Nephron (organoid): ENCODE results near the gene ATP2C1.

ENCODE experiments used
- H3K27ac Mint-ChIP-seq, 3 experiments: 2 replicates each; pipeline ENCODE4 v1.8.0; 2020; ENCODE audit warnings: mixed read lengths in 3 of 3, mild to moderate bottlenecking in 2 of 3, moderate library complexity in 1 of 3
- H3K27me3 Mint-ChIP-seq: 2 replicates; pipeline ENCODE4 v1.8.0; 2021; ENCODE audit warnings: low read depth, mild to moderate bottlenecking, moderate library complexity, mixed read lengths
- H3K36me3 Mint-ChIP-seq: 2 replicates; pipeline ENCODE4 v1.8.0; 2020; ENCODE audit warnings: low read depth, mixed read lengths
- H3K4me1 Mint-ChIP-seq: 2 replicates; pipeline ENCODE4 v1.8.0; 2020; ENCODE audit warnings: mixed read lengths
- H3K4me3 Mint-ChIP-seq, 3 experiments: 2 replicates each; pipeline ENCODE4 v1.8.0; 2020; ENCODE audit warnings: mild to moderate bottlenecking in 3 of 3, mixed read lengths in 3 of 3, moderate library complexity in 2 of 3
- H3K9me3 Mint-ChIP-seq: 2 replicates; pipeline ENCODE4 v1.8.0; 2020; ENCODE audit warnings: mixed read lengths
- CTCF ChIP-seq, 3 experiments: fragments of 200-600 bp; sonication (generic); IDR thresholded peaks; one replicate each; pipeline ENCODE4 v1.5.0; 2021; ENCODE audit warnings: antibody characterized with exemption in 3 of 3; ENCODE audit not compliant: unreplicated experiment in 3 of 3

Gene ATP2C1

GRCh38 chr3:130956721-130957120 lies 62.8 kb downstream of the ATP2C1 start:
- peaks cover 49% of the 10 kb centered on the region for H3K36me3 Mint-ChIP-seq
- H3K27me3 Mint-ChIP-seq, result no peaks in the 10 kb centered on the region
- no peak overlapping the region for H3K27ac Mint-ChIP-seq
- H3K9me3 Mint-ChIP-seq, result no peaks in the 10 kb centered on the region
- no peak for TF ChIP-seq CTCF (IDR thresholded peaks at IDR 0.05; ENCODE audit: unreplicated experiment in 3 of 3)
- no peak overlapping the region for H3K4me3 Mint-ChIP-seq
- H3K4me1 Mint-ChIP-seq, result no peaks in the 10 kb centered on the region

- no peak overlapping the region for H3K27ac Mint-ChIP-seq
- H3K4me1 Mint-ChIP-seq, result no peaks in the 10 kb centered on the region
- TF ChIP-seq CTCF (IDR thresholded peaks at IDR 0.05; ENCODE audit: unreplicated experiment in 3 of 3), result no peak
- H3K27me3 Mint-ChIP-seq, result no peaks in the 10 kb centered on the region
- no peaks in the 10 kb centered on the region for H3K9me3 Mint-ChIP-seq
- H3K36me3 Mint-ChIP-seq, result peaks cover 49% of the 10 kb centered on the region
- no peak overlapping the region for H3K4me3 Mint-ChIP-seq
Observed at GRCh38 chr3:130960139-130960795, 66.4 kb downstream of the ATP2C1 start.

GRCh38 chr3:130961458-130961857 lies 67.6 kb downstream of the ATP2C1 start:
- Mint-ChIP-seq H3K27ac (no peak overlapping the region), H3K4me3 (no peak overlapping the region), H3K9me3 (no peaks in the 10 kb centered on the region), H3K36me3 (peaks cover 52% of the 10 kb centered on the region), H3K4me1 (no peaks in the 10 kb centered on the region), H3K27me3 (no peaks in the 10 kb centered on the region)
- no peak for TF ChIP-seq CTCF (IDR thresholded peaks at IDR 0.05; ENCODE audit: unreplicated experiment in 3 of 3)

GRCh38 chr3:130963444-130963843 lies 69.6 kb downstream of the ATP2C1 start:
- Mint-ChIP-seq H3K4me3 (no peak overlapping the region), H3K9me3 (no peaks in the 10 kb centered on the region)

GRCh38 chr3:130963878-130964277 lies 70.0 kb downstream of the ATP2C1 start:
- Mint-ChIP-seq H3K36me3 (peaks cover 64% of the 10 kb centered on the region), H3K27ac (no peak overlapping the region), H3K4me3 (no peak overlapping the region), H3K9me3 (no peaks in the 10 kb centered on the region), H3K27me3 (no peaks in the 10 kb centered on the region), H3K4me1 (no peaks in the 10 kb centered on the region)
- no peak for TF ChIP-seq CTCF (IDR thresholded peaks at IDR 0.05; ENCODE audit: unreplicated experiment in 3 of 3)

More at GRCh38 chr3:130963444-130963843, 69.6 kb downstream of the ATP2C1 start:
- TF ChIP-seq CTCF (IDR thresholded peaks at IDR 0.05; ENCODE audit: unreplicated experiment in 3 of 3), result no peak
- Mint-ChIP-seq H3K27me3 (no peaks in the 10 kb centered on the region), H3K36me3 (peaks cover 60% of the 10 kb centered on the region), H3K27ac (no peak overlapping the region), H3K4me1 (no peaks in the 10 kb centered on the region)

- Mint-ChIP-seq H3K27me3 (no peaks in the 10 kb centered on the region), H3K9me3 (no peaks in the 10 kb centered on the region), H3K27ac (no peak overlapping the region), H3K4me3 (no peak overlapping the region), H3K36me3 (peaks cover 64% of the 10 kb centered on the region), H3K4me1 (no peaks in the 10 kb centered on the region)
- TF ChIP-seq CTCF (IDR thresholded peaks at IDR 0.05; ENCODE audit: unreplicated experiment in 3 of 3), result no peak
Observed at GRCh38 chr3:130967281-130967680, 73.4 kb downstream of the ATP2C1 start.
